Smooth muscle cell (in vitro differentiated cells): ENCODE measurements around the gene CACNB4. TPM values are rescaled to one million over a fixed set of nuclear protein-coding genes. Genes with fewer than 3 reads are reported as not detected.

Experiments
- DNase-seq: peaks from one replicate; lab custom pipeline; 2025; ENCODE audit not compliant: unreplicated experiment; lab: John Stamatoyannopoulos, UW
- H2AFZ ChIP-seq: fragments of 200-600 bp; sonication (generic); 2 replicates; pipeline ENCODE4 v1.6.0; 2016; ENCODE audit warnings: antibody characterized with exemption, low read depth, mild to moderate bottlenecking
- H3F3A ChIP-seq: fragments of 200-600 bp; sonication (generic); 2 replicates; pipeline ENCODE4 v1.6.0; 2017; ENCODE audit warnings: antibody characterized with exemption, low read depth
- H3K27ac ChIP-seq: fragments of 200-600 bp; sonication (generic); 2 replicates; pipeline ENCODE4 v1.5.1; 2016; ENCODE audit warnings: low read depth, mild to moderate bottlenecking
- H3K27me3 ChIP-seq: fragments of 200-600 bp; sonication (generic); 2 replicates; pipeline ENCODE4 v1.6.1; 2016; ENCODE audit warnings: low read depth, mild to moderate bottlenecking
- H3K36me3 ChIP-seq: fragments of 200-600 bp; sonication (generic); 2 replicates; pipeline ENCODE4 v1.5.1; 2016; ENCODE audit warnings: low read depth
- H3K4me1 ChIP-seq: fragments of 200-600 bp; sonication (generic); 2 replicates; pipeline ENCODE4 v1.5.1; 2016; ENCODE audit warnings: low read depth
- H3K4me2 ChIP-seq: fragments of 200-600 bp; sonication (generic); 2 replicates; pipeline ENCODE4 v1.6.0; 2016; ENCODE audit warnings: mild to moderate bottlenecking
- H3K4me3 ChIP-seq: fragments of 200-600 bp; sonication (generic); 2 replicates; pipeline ENCODE4 v1.5.1; 2016; ENCODE audit warnings: mild to moderate bottlenecking
- H3K79me2 ChIP-seq: fragments of 200-600 bp; sonication (generic); 2 replicates; pipeline ENCODE4 v1.6.0; 2016; ENCODE audit warnings: low read depth, mild to moderate bottlenecking
- H3K9ac ChIP-seq: fragments of 200-600 bp; sonication (generic); 2 replicates; pipeline ENCODE4 v1.6.0; 2016; ENCODE audit warnings: low read depth
- H3K9me3 ChIP-seq: fragments of 200-600 bp; sonication (generic); replicated peaks from 2 replicates; pipeline ENCODE4 v1.5.1; 2016; ENCODE audit warnings: low read depth
- H4K20me1 ChIP-seq: fragments of 200-600 bp; sonication (generic); 2 replicates; pipeline ENCODE4 v1.6.0; 2016; ENCODE audit warnings: low read depth
- WGBS: methylation state at CpG from one replicate; pipeline ENCODE4 v1.1.7; 2016; ENCODE audit warnings: low lambda C conversion rate; 5-methylcytosine and 5-hydroxymethylcytosine counted together
- polyA plus RNA-seq: library from polyadenylated mRNA; unstranded; fragments of >200 nt; fragmentation: Nextera tagmentation; extraction: Ambion mirVana; gene quantifications from 2 replicates; pipeline ENCODE4 v1.2.1, GENCODE V29; 2016
- total RNA-seq: library from RNA; depleted of rRNA; stranded (reverse); fragments of >200 nt; gene quantifications from 2 replicates; pipeline ENCODE4 v1.2.3, GENCODE V29; 2014
- TF ChIP-seq, protein P1 (sequence below): fragments of 200-600 bp; sonication (generic); IDR thresholded peaks from 2 replicates; pipeline ENCODE4 v1.5.1; 2017; ENCODE audit warnings: borderline replicate concordance, mild to moderate bottlenecking, antibody characterized with exemption; ENCODE audit not compliant: insufficient read depth, poor library complexity, severe bottlenecking

CACNB4 gene
- total and polyA plus RNA-seq, 2 experiments from 2014 or later, result 0.06 to 1.4 TPM

DNA sequence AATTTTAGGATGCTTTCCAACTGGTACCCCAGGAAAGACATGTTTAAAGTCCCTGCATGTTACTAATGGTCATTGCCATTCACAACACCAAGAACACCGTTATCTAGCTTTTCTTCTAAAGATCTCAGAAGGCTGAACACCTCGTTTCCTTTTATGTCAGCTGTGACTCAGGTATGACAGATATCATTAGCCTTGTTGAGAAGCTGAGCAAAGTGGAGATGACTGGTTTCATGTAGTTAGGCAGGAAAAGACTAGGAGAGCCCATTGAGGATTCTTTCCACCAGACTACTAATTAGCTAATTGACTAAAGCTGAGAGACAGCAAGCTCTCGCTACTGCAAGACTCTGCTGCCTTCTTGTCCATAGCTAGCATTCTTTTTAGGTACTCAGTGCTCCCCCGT lies 238.6 kb downstream of the CACNB4 start:
- WGBS, result 49% methylated on average over 4 of the region's 4 CpGs
- peaks cover 5% of the 10 kb centered on the region for H3K4me1 ChIP-seq
- H3K9ac ChIP-seq, result no peak overlapping the region
- TF ChIP-seq, protein P1, sequence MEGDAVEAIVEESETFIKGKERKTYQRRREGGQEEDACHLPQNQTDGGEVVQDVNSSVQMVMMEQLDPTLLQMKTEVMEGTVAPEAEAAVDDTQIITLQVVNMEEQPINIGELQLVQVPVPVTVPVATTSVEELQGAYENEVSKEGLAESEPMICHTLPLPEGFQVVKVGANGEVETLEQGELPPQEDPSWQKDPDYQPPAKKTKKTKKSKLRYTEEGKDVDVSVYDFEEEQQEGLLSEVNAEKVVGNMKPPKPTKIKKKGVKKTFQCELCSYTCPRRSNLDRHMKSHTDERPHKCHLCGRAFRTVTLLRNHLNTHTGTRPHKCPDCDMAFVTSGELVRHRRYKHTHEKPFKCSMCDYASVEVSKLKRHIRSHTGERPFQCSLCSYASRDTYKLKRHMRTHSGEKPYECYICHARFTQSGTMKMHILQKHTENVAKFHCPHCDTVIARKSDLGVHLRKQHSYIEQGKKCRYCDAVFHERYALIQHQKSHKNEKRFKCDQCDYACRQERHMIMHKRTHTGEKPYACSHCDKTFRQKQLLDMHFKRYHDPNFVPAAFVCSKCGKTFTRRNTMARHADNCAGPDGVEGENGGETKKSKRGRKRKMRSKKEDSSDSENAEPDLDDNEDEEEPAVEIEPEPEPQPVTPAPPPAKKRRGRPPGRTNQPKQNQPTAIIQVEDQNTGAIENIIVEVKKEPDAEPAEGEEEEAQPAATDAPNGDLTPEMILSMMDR, result no peak
- no peak overlapping the region for H3K4me3 ChIP-seq
- H2AFZ ChIP-seq, result no peak overlapping the region
- H3K4me2 ChIP-seq, result peak overlapping the region; percentile 42
- peak overlapping the region; percentile 69 for H3K27ac ChIP-seq
- H3K79me2 ChIP-seq, result no peaks in the 10 kb centered on the region
- H4K20me1 ChIP-seq, result no peaks in the 10 kb centered on the region
- no peak for DNase-seq
- no peaks in the 10 kb centered on the region for H3K36me3 ChIP-seq
- no peaks in the 10 kb centered on the region for H3F3A ChIP-seq
- H3K27me3 ChIP-seq, result peaks cover 3% of the 10 kb centered on the region
- no peaks in the 10 kb centered on the region for H3K9me3 ChIP-seq

DNA sequence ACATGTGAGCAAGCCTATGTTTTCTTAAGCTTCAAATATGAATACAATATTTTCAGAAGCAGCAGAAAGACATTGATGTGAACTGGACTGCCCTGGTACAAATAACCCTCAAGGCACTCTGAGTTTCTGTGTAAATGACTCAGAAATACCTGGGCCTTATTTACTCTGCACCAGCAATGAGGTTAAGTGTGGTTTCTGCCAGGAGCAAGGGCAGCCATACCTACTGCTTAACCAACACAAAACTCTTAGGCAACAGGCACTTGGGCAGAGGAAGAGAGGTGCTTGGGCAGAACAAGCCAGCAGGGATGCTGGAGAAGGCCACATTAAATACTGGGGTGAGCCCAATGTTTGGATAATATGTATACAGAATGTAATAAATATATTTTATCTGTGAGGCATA lies 241.2 kb downstream of the CACNB4 start:
- TF ChIP-seq, protein P1, result no peak
- H3K9ac ChIP-seq, result no peak overlapping the region
- H3K27me3 ChIP-seq, result no peaks in the 10 kb centered on the region
- no peak overlapping the region for H2AFZ ChIP-seq
- peak overlapping the region; percentile 6 for H3K27ac ChIP-seq
- H4K20me1 ChIP-seq, result no peaks in the 10 kb centered on the region
- no peak for DNase-seq
- H3F3A ChIP-seq, result no peaks in the 10 kb centered on the region
- H3K4me3 ChIP-seq, result no peak overlapping the region
- H3K4me1 ChIP-seq, result peaks cover 5% of the 10 kb centered on the region
- no peaks in the 10 kb centered on the region for H3K79me2 ChIP-seq
- no peaks in the 10 kb centered on the region for H3K9me3 ChIP-seq
- no peak overlapping the region for H3K4me2 ChIP-seq
- H3K36me3 ChIP-seq, result no peaks in the 10 kb centered on the region

DNA sequence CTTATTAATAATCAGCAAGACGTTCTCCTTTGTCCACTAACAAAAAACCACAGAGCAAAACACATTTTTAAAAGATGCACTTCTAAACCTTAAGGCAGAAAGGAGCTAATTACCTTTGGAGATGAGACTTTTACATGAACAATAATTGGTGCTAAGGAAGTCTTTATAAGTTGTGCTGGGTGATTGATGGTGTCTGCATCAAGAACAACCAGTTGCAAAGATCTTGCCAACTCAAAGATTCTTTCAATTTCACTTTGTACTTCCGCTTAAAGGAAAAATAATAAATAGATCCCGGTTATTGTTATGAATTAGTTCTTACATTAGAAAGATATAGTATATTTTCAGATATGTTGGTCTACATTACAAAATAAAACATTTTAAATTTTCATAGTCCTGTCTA lies 243.7 kb downstream of the CACNB4 start:
- Histone ChIP-seq H3K9me3 (no peaks in the 10 kb centered on the region), H3K9ac (no peak overlapping the region), H3K27me3 (no peaks in the 10 kb centered on the region), H3K36me3 (no peaks in the 10 kb centered on the region), H3K4me2 (no peak overlapping the region), H3K4me3 (no peak overlapping the region), H4K20me1 (no peaks in the 10 kb centered on the region), H3K79me2 (no peaks in the 10 kb centered on the region), H3F3A (no peaks in the 10 kb centered on the region), H2AFZ (no peak overlapping the region), H3K4me1 (no peaks in the 10 kb centered on the region), H3K27ac (no peak overlapping the region)
- DNase-seq, result no peak
- TF ChIP-seq, protein P1, result no peak
- 91% methylated on average over 3 of the region's 3 CpGs for WGBS

DNA sequence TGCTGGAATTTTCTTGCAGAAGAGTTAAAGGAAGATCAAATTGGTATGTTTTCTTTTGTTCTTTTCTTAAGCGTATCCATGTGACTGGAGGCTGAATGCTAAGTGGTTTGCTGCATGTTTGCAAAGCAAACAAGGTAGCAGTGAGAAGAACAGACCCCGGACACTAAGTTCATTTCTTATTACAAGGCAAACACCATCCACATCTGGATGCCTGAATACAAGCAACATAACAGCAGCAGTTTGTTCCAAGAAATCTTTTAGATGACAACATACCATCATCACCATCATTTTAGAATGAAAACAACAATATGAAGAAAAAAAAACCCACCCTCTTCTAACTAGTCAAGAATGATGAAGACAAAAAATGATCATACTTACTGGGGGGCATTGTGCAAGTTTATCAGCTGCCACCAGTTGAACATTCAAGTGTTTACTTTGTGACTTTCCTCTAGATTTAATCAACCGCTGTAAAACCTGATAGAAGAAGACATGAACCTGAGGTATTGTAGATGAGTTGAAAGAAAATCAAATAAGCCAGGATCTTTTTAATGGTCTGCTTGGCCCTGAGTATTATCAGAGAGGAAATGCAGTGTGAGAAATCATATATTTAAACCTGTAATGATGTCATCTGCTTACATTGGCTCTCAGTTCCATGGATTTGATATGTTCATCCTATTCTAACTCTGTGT lies 245.6 kb downstream of the CACNB4 start:
- 84% methylated on average over 3 of the region's 3 CpGs for WGBS
- TF ChIP-seq, protein P1, result no peak
- H3K4me1 ChIP-seq, result no peaks in the 10 kb centered on the region

More for the DNA sequence above, 245.6 kb downstream of the CACNB4 start:
- Histone ChIP-seq H3F3A (no peaks in the 10 kb centered on the region), H3K4me2 (no peak overlapping the region), H2AFZ (no peak overlapping the region), H3K4me3 (no peak overlapping the region), H3K79me2 (no peaks in the 10 kb centered on the region), H3K36me3 (no peaks in the 10 kb centered on the region), H3K27ac (no peak overlapping the region), H3K9ac (no peak overlapping the region), H3K9me3 (no peaks in the 10 kb centered on the region), H3K27me3 (no peaks in the 10 kb centered on the region), H4K20me1 (no peaks in the 10 kb centered on the region)
- no peak for DNase-seq
